Skeletal muscle cell (primary cell): ENCODE data around the gene FAM229A.
"Not testable (repeated sequence)": the region's sequence is repeated elsewhere in the genome, so short reads cannot be mapped to it uniquely, and the experiment has no call there.

Source experiments
- DNase-seq: peaks from one replicate; pipeline ENCODE4 v3.0.0-alpha.2; 2010; ENCODE audit warnings: low read depth
- H3K4me3 ChIP-seq: 2 replicates; pipeline ENCODE4 v1.5.1; 2011; ENCODE audit warnings: low read depth, mild to moderate bottlenecking, control low read depth, low read length, moderate library complexity

The FAM229A gene

DNA sequence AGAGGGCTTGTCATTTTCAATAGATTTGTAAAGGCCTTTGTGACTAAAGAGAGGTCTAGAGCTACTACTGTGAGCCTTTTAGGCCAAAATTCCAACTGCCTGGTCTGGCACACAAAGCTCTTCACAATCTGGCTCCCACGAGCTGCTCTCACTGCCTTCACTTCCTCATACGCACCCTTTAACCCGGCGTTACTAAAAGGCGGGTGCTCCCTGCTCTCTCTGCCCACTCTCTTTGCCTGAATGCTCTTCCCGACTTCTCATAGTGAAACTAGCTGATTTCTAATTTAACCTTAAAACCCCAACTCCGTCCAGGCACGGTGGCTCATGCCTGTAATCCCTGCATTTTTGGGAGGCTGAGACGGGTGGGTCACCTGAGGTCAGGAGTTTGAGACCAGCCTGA is 17.8 kb upstream of the FAM229A start:
- DNase-seq = no peak
- no peak overlapping the region for H3K4me3 ChIP-seq

DNA sequence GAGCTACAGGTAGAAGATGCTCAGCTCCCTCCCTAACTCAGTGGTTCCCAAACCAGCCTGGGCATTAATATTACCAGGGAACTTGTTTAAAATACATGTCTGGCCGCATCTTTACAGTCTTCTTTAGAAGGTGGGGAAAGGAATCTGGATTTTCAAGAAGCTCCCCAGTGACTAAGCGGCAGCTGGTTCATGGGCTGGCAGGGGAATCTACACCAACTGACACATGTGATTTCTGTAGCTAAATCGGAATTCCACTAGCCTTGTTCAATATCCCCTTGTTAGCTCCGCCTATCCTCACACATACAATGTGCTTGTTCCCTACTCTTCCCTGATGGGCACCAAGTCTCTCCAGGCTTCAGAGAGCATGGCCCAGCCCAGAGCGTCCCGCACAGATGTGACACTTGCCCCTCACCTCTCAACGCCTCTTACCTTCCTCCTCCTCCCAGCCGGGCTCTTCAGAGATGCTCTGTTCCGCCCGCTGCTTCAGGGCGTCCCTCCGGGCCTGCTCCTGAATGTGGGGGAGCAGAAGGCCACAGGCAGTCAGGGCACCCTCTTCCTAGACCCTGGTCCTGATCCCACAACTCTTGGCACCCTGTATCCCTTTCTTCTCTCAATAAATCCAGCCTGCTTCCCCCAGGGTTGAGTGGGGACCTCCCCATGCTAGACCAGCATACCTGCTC is 15.4 kb upstream of the FAM229A start:
- no peak for DNase-seq
- H3K4me3 ChIP-seq = no peak overlapping the region

DNA sequence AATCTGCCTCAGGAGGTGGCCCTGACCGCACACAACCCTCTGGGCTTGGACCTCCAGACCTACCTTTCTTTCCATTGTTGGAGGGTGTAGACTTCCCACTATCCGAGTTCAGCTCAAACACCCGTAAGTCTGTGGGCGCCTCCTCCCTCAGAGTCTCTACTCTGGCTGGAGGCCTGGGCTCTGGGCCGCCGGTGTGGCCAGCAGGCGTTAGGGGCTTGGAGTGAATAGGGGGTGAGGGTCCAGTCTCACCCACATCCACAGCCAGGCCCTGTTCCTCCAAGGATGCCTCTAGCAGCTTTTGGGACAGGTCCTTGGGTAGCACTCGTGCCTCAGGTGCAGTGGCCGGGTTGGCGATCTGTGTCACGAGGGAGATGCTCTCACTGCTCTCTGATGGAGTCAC is 13.9 kb upstream of the FAM229A start:
- no peak for DNase-seq
- no peak overlapping the region for H3K4me3 ChIP-seq

DNA sequence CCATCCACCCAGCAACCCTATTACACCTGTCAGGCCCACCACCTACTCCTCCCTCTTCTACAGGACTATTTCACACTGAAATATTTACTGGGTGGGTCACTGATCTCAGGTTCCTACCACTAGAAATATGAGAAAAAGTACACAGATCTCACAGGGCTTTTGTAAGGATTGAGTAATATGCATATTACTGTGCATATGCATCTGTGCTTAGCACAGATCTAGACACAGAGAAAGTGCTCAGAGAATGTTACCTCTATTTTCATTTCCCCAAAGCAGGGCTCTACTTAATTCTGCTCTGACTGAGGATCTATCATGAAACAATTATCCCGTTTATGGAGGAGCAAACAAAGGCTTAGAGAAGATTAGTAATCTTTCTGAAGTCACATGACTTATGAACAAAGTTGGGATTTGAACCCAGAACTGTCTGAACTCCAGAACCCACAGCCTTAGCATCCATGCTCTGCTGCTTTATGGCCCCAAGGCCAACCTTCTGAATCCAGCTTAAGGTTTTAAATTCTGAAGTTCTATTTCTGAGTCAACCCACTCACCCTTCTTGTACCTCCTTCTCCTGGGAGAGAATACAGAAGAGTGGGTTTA is 11.8 kb upstream of the FAM229A start:
- no peak for DNase-seq
- H3K4me3 ChIP-seq = no peak overlapping the region

DNA sequence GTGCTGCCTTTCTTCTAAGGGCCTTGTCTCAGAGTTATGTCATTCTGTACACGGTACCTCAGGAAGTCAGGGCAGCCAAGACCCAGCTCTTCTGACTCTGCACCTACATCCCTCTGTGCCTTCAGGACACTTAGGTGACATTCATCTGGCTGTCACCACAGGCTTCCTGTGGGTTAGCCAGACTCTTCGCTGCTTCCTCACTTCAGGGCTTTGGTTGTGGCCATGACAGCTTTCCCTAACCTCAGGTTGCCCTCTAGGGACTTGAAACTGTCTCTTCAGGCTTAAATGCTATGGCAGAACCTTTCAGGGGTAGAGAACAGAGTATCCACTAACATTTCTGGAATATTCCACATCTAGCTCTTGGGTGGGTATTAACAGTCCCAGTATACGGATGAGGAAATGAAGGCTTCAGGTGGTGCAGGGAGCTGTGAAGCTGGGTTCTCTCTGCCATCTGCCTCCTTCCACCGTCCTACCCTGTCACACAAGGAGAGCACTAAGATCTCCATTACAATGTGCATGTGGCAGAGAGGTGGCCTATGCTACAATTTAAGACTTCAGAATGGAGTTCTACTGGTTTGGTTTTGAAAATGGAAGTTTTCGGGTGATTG is 10.0 kb upstream of the FAM229A start:
- H3K4me3 ChIP-seq = no peak overlapping the region
- no peak for DNase-seq

DNA sequence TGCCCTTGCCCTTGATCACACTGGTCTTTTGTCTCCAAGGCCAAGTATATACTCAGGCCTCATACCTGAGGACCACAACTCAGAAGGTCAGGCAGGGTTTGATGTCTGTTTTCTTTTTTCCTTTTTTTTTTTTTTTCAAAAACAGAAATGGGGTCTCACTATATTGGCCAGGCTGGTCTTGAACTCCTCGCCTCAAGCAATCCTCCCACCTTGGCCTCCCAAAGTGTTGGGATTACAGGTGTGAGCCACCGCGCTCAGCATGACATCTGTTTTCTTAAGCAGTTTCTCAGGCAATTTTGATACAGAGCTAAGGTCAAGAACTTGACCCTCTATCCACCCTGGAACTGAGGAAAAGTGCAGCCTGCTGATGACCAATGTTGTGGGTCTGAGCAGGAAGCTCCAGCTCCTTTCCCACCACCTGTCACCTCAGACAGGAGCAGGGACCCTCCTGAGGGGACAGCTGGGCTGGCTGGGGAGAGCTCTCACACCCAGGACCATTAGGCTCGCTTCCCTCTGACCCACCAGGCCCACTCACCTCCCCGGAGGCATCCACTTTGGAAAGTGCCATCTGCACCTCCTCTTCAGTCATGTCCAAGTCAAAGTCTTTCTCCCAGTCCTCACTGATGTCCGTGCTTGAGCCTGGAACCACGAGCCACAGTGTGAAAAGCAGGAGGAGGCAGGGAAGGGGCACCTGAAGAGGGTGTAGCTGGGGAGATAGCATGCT is 5.8 kb upstream of the FAM229A start:
- H3K4me3 ChIP-seq = no peak overlapping the region
- no peak for DNase-seq

DNA sequence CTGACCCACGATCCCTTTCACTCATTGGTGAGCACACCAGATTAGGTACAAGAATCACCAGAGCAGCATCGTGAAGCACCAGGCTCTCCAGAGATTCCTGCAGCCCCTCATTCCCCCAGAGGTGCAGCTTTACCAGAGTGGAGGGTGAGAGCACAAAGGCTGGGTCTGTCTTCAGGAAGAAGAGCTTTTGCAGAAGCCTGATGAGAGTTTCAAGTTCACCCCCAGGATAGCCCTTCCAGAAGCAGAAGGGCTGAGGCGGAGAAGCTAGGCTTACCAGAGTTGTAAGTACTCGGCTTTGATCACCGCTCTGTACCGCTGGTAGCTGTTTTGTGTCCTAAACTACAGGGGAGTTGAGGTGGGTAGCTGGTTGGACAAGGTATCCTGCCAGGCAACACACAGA is 3.2 kb upstream of the FAM229A start:
- DNase-seq = no peak
- H3K4me3 ChIP-seq = no peak overlapping the region

DNA sequence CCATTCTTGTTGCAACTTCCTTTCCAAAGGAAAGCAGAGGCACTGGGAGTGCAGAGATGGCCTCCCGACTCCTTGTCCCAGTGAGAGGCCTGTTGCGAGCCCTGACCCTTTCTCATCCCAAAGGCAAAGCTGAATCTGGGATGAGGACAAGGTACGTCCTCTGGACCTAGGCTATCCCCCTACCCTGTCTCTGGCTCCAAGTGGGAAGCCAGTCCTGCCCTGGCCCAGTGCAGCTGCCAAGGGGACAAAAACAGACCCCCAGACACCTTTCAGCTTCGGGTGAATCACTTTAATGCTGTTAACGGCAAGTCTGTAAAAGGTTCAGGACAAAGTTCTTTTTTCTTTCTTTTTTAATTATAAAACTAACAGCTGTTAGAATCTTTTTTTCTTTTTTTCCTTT is 2.6 kb upstream of the FAM229A start:
- H3K4me3 ChIP-seq = no peak overlapping the region
- no peak for DNase-seq

DNA sequence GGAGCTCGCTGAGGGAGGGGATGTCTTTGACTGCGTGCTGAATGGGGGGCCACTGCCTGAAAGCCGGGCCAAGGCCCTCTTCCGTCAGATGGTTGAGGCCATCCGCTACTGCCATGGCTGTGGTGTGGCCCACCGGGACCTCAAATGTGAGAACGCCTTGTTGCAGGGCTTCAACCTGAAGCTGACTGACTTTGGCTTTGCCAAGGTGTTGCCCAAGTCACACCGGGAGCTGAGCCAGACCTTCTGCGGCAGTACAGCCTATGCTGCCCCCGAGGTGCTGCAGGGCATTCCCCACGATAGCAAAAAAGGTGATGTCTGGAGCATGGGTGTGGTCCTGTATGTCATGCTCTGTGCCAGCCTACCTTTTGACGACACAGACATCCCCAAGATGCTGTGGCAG is 1.4 kb upstream of the FAM229A start:
- DNase-seq = no peak

DNA sequence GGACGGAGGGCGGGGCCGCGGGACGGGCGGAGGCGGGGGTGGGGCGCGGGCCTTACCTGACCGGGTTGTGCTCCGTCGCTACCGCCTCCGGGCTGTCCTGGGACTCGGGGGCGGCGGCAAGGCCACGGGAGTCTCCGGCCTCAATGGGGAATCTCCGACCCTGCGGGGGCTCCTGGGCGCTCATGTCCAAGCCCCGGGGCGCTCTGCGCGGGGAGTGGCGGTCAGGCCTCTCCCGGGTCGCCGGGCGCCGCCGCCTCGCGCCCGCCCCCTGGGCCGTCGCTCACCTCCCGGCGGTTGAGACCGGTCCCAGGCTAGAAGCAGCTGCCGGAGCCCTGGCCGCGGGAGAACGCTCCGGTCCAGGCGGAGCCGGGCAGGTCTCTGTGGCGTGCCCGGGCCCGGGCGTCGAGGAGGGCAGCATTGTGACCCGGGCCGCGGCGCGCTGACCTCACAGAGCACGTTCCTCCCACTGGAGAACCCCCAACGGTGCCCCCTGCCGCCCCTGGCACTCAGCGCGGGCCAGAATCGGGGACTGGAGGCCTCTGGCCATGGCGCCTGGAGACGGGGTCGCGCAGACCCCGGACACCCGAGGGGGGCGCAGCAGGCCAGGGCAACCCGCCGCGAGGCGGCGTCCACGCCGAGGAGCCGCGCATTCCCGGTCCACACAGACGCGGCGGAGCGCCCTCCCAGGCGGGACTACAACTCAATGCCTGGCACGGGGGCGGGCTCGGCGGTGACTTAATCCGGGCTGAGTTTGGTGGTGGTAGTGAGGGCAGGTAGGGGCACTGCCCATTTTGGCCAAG is 411 bp downstream of the FAM229A start:
- DNase-seq = no peak
- peak overlapping the region; percentile 48 for H3K4me3 ChIP-seq

More for the DNA sequence above, 1.4 kb upstream of the FAM229A start:
- no peak overlapping the region for H3K4me3 ChIP-seq

DNA sequence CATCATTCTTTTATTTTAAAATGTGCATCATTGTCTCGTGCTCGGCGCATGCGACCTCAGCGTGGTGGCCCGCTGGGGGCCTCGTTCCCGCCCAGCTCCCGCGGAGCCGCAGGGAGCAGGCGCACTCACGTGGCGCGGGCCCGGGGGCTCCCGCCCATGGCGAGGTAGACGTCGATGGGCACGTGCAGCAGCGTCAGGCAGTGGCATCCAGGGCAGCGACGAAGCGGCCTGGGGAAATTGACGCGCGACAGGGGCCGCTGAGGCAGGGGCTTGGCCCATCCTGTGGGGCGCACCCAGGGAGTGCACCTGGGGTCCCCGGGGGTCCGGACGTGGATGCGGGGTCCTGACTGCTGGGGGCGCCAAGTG is 994 bp downstream of the FAM229A start:
- H3K4me3 ChIP-seq = peak overlapping the region; percentile 48
- no peak for DNase-seq

DNA sequence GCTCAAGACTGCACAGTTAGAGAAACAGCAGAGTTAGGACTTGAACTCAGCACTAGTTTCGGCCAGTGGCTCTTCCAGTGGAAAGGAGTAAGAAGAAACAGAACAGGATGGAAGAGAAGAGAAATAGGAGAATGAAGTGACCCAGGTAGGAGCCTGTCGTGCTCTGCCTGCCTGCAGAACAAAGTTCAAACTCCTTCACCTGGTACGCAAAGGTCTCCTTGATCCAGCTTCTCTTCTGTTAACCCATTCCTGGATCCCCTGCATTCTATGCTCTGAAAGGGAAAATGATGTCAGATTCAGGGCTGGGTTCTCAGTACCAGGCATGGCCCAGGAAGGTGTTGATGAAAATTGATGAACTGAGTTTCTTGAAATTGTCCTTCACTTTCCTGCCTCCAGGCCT is 3.9 kb downstream of the FAM229A start:
- no peak overlapping the region for H3K4me3 ChIP-seq
- no peak for DNase-seq

DNA sequence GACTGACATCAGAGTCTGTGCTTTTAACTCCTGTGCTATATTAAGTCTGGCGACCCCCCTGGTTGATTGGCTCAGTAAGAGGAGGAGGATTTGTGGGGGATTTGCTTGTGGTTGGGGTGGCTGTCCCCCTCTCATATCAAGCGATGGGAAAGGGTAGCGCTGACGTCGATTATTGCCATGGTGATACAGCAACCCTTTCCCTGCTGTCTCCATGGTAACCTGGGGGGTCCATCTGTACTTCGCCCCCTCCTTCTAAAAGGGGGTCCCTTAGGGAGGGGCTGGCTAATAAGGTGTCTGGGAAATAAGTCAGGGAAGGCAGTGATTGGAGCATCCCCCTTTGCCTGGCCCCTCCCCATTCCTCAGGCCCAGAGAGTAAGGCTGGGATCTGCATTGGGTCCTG is 4.7 kb downstream of the FAM229A start:
- no peak for DNase-seq
- H3K4me3 ChIP-seq = no peak overlapping the region

DNA sequence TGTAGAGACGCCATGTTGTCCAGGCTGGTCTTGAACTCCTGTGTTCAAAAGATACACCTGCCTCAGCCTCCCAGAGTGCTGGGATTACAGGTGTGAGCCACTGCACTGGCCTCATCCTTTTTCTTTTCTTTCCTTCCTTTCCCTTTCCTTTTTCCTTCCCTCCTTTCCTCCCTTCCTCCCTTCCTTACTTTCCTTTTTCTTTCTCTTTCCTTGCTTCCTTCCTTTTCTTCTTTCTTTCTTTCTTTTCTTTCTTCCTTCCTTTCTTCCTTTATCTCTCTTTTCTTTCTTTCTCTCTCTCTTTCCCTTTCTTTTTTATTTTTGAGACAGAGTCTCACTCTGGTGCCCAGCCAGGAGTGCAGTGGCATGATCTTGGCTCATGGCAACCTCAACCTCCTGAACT is 5.8 kb downstream of the FAM229A start:
- DNase-seq = no peak
- H3K4me3 ChIP-seq = no peak overlapping the region

DNA sequence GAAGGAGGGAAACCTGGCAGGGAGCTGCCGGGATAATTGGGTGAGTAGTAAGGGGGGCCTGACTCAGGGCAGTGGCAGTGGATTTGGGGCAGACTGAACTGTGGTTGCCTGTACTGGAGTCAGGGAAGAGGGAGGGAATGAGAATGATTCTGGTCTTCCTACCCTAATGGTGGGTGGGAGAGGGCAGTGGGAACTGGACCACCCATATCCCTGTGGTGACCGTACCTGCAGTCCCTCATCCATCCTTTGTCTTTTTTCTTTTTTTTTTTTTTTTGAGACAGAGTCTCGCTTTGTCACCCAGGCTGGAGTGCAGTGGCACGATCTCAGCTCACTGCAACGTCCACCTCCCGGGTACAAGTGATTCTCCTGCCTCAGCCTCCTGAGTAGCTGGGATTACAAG is 6.5 kb downstream of the FAM229A start:
- not testable (repeated sequence) for H3K4me3 ChIP-seq, DNase-seq

DNA sequence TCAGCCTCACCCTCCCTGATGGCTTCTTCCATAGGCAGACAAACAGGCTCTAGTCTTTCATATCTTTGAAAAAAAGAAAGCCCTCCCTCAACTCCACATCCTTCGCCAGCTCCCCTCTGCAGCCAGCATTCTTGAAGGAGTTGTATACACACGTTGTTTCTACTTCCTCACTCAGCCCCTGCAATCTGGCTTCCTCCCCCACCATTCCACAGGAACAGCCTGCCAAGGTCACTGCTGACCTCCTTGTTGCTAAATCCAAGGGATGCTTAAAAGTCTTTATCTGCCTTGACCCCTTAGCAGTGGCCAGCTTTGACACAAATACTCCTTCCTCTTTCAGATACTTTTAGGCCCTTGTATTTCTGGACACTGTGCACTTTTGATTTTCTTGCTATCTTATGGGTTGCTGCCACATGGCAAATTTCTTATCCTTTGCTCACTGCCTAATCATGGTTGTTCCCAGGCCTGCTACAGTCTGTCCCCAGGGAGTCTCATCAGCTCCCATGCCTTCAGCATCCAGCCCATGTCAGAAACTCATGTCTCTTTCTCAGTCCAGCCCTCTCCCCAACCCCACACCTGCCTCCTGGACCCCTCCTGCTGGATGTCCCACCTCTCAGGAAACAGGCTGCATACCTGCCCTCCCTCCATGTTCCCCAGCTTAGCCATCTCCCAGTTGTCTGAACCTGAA is 8.3 kb downstream of the FAM229A start:
- no peak overlapping the region for H3K4me3 ChIP-seq
- DNase-seq = peak; percentile 39

DNA sequence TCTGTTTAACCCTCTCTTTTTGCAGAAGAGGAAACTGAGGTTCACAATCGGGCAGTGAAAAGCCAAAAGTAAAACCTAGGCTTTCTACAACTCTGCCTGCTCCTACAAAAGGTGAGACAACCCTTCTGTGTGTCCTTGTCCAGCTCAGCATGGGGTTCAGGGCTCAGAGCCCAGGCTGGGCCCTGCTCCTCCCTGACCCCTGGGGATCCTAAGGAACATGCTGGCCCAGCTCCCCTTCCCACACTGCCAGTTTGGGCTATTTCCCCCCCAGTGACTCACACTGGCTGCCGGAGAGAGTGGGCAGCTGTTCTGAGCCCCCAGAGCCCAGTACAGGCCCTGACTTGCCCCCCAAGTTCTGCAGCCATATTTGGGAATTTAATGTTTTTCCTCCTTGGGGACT is 8.9 kb downstream of the FAM229A start:
- no peak for DNase-seq
- H3K4me3 ChIP-seq = no peak overlapping the region

DNA sequence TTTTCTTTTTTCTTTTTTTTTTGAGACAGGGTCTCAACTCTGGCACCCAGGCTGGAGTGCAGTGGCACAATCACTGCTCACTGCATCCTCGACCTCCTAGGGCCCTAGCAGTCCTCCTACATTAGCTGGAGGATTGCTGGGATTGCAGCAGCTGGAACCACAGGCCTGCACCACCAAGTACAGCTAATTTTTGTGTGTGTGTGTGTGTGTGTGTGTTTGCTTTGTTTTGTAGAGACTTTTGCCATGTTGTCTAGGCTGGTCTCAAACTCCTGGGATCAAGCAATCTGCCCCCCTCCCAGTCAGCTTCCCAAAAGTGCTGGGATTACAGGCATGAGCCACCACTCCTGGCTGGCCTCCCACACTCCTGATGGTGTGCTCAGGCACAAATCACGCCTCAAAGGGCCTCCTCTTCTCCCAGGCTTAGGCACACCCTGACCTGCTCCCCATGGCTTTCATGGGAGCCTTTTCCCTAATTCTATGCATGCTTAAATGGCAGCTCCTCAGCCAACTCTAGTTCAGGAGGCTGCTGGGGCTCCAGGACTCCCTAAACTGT is 9.4 kb downstream of the FAM229A start:
- H3K4me3 ChIP-seq = no peak overlapping the region
- no peak for DNase-seq

DNA sequence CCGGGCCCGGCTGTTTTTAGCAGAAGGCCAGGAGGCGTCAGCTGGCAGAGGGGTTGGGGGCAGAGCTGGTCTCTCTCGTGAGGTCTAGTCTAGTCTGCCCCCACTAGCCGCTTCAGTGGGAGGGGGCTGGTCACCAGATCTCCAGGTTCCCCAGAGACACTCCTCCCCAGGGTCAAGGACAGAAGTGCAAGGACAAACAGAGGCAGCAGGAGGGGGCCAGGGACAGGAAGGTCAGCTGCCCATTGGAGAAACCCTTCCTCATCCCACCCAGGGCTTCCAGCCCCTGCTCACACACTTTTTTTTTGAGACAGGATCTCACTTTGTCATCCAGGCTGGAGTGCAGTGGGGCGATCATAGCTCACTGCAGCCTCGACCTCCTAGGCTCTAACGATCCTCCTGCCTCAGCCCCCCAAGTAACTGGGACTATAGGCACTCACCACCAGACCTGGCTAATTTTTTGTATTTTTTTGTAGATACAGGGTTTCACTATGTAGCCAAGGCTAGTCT is 10.0 kb downstream of the FAM229A start:
- peak overlapping the region; percentile 62 for H3K4me3 ChIP-seq
- no peak for DNase-seq
